ENCODE measurements around the gene C10orf62. TPM values are rescaled to one million over a fixed set of nuclear protein-coding genes. Genes with fewer than 3 reads are reported as not detected.

C10orf62 gene
- total and polyA plus RNA-seq, 2 of the 8 experiments (the other 6 are each of a cell fraction or from before 2014, with no cell fraction given): 0.05 TPM; not detected in 1

DNA sequence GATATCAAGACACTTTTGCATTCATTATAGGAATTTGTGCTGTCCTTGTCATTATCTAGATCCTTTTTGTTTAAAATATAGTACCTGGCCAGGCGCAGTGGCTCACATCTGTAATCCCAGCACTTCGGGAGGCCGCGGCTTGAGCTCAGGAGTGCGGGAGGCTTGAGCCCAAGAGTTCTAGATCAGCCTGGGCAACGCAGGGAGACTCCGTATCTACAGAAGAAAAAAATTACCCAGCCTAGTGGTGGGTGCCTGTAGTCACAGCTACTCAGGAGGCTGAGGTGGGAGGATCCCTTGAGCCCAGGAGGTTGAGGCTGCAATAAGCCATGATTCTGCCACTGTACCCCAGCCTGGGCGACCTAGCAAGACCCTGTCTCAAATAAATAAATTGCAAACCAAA is 44.4 kb downstream of the C10orf62 start (continued):
- peak; percentile 61 for TF ChIP-seq KDM1A (IDR thresholded peaks at IDR 0.05; ENCODE audit: borderline replicate concordance, low read length)
- TF ChIP-seq, protein P1, sequence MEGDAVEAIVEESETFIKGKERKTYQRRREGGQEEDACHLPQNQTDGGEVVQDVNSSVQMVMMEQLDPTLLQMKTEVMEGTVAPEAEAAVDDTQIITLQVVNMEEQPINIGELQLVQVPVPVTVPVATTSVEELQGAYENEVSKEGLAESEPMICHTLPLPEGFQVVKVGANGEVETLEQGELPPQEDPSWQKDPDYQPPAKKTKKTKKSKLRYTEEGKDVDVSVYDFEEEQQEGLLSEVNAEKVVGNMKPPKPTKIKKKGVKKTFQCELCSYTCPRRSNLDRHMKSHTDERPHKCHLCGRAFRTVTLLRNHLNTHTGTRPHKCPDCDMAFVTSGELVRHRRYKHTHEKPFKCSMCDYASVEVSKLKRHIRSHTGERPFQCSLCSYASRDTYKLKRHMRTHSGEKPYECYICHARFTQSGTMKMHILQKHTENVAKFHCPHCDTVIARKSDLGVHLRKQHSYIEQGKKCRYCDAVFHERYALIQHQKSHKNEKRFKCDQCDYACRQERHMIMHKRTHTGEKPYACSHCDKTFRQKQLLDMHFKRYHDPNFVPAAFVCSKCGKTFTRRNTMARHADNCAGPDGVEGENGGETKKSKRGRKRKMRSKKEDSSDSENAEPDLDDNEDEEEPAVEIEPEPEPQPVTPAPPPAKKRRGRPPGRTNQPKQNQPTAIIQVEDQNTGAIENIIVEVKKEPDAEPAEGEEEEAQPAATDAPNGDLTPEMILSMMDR (IDR thresholded peaks at IDR 0.05; ENCODE audit: control extremely low read depth in 1 of 3, insufficient read depth in 1 of 3, low read depth in 1 of 3, low read length in 3 of 3): peak in 2 of 3 experiments; percentile 8 to 26; a peak in 2 of 4 replicates
- TF ChIP-seq, protein P2, sequence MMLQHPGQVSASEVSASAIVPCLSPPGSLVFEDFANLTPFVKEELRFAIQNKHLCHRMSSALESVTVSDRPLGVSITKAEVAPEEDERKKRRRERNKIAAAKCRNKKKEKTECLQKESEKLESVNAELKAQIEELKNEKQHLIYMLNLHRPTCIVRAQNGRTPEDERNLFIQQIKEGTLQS (IDR thresholded peaks at IDR 0.05; ENCODE audit: insufficient read depth, low read depth, low read length): no peak
- no peak for TF ChIP-seq SRF (IDR thresholded peaks at IDR 0.05; ENCODE audit: low read depth, low read length)
- no peak for TF ChIP-seq NANOG (IDR thresholded peaks at IDR 0.05; ENCODE audit: insufficient read depth, low read depth, low read length, poor library complexity, severe bottlenecking)
